H1 (cell line): ENCODE data around the gene TAS2R19. TPM values are rescaled to one million over a fixed set of nuclear protein-coding genes. Genes with fewer than 3 reads are reported as not detected.

Experiments used
- ASH2L ChIP-seq: fragments of 200-600, 300-600 bp; sonication (generic); IDR thresholded peaks from one replicate; pipeline ENCODE4 v1.7.1; 2017; ENCODE audit warnings: low read length
- CHD1 ChIP-seq: IDR thresholded peaks from 2 replicates; pipeline ENCODE4 v1.6.1; 2012; ENCODE audit warnings: low read depth, low read length, improper control_type of control experiment
- CHD7 ChIP-seq: fragments of 300-600 bp; sonication (generic); IDR thresholded peaks from 2 replicates; pipeline ENCODE4 v1.7.1; 2012; ENCODE audit warnings: low read length, moderate library complexity, mild to moderate bottlenecking, inconsistent platforms; ENCODE audit not compliant: insufficient replicate concordance
- GTF2F1 ChIP-seq: IDR thresholded peaks from 2 replicates; pipeline ENCODE4 v1.6.1; 2012; ENCODE audit warnings: low read depth, low read length, improper control_type of control experiment, borderline replicate concordance
- JUN ChIP-seq: IDR thresholded peaks from 2 replicates; pipeline ENCODE4 v1.6.1; 2011; ENCODE audit warnings: low read depth, mild to moderate bottlenecking, improper control_type of control experiment, low read length
- JUND ChIP-seq: IDR thresholded peaks from 2 replicates; pipeline ENCODE4 v1.6.1; 2011; ENCODE audit warnings: mild to moderate bottlenecking, improper control_type of control experiment, low read length
- KDM5A ChIP-seq: fragments of 200-600 bp; IDR thresholded peaks from 2 replicates; pipeline ENCODE4 v1.7.1; 2012; ENCODE audit warnings: mild to moderate bottlenecking, low read length, inconsistent platforms, mixed read lengths
- POLR2A ChIP-seq, 2 experiments: IDR thresholded peaks; 1 replicate in 1 of 2; 2 replicates in 1 of 2; pipeline ENCODE4 v1.6.1; 2011; ENCODE audit warnings: low read depth in 2 of 2, low read length in 2 of 2, mild to moderate bottlenecking in 2 of 2; ENCODE audit errors: control extremely low read depth in 1 of 2
- SP1 ChIP-seq: IDR thresholded peaks from 2 replicates; pipeline ENCODE4 v1.6.1; 2011; ENCODE audit warnings: low read depth, low read length
- SP2 ChIP-seq: IDR thresholded peaks from 2 replicates; pipeline ENCODE4 v1.6.1; 2012; ENCODE audit warnings: mild to moderate bottlenecking, low read length, inconsistent platforms
- SP4 ChIP-seq: IDR thresholded peaks from 2 replicates; pipeline ENCODE4 v1.6.1; 2012; ENCODE audit warnings: low read length, inconsistent platforms
- polyA plus RNA-seq, 7 experiments: library from polyadenylated mRNA; depleted of rRNA in 3 of 7; stranded (reverse) in 5 of 7; unstranded in 2 of 7; fragments of >200 nt in 5 of 7; fragments of 200-250 nt in 2 of 7; gene quantifications; 1 replicate in 5 of 7; 2 replicates in 1 of 7; 4 replicates in 1 of 7; pipeline versions ENCODE4 v1.2.1 to v1.2.3, GENCODE V29; 2011 to 2013; ENCODE audit warnings: missing spikeins in 2 of 7, mixed read lengths in 2 of 7
- total RNA-seq: library from RNA; stranded (reverse); fragmentation: NEBNext Ultra II Directional; extraction: Animal tissue kit (Norgen Biotek cat#: 25700); gene quantifications from 2 replicates; pipeline ENCODE4 v1.2.1, GENCODE V29; 2021
- TF ChIP-seq, protein P1 (sequence below): IDR thresholded peaks from 2 replicates; pipeline ENCODE4 v1.6.1; 2012; ENCODE audit warnings: low read length, inconsistent platforms

TAS2R19 gene
- total and polyA plus RNA-seq, 2 of the 8 experiments (the other 6 are each of a cell fraction or from before 2014, with no cell fraction given), result 0.97 to 0.99 TPM

GRCh38 chr12:10998204-10998603 lies 24.2 kb downstream of the TAS2R19 start, which contains the start of gene TAS2R20 (continued):
- TF ChIP-seq CHD7 (no peak), JUN (no peak), KDM5A (no peak), SP2 (no peak), SP4 (no peak), CHD1 (no peak), SP1 (no peak), ASH2L (no peak), POLR2A (IDR thresholded peaks at IDR 0.05; ENCODE audit: control extremely low read depth in 1 of 2, low read depth in 2 of 2, low read length in 2 of 2) (no peak), JUND (no peak), GTF2F1 (no peak)
- TF ChIP-seq, protein P1, sequence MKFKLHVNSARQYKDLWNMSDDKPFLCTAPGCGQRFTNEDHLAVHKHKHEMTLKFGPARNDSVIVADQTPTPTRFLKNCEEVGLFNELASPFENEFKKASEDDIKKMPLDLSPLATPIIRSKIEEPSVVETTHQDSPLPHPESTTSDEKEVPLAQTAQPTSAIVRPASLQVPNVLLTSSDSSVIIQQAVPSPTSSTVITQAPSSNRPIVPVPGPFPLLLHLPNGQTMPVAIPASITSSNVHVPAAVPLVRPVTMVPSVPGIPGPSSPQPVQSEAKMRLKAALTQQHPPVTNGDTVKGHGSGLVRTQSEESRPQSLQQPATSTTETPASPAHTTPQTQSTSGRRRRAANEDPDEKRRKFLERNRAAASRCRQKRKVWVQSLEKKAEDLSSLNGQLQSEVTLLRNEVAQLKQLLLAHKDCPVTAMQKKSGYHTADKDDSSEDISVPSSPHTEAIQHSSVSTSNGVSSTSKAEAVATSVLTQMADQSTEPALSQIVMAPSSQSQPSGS, result no peak
